GM19452 (cell line): ENCODE data around the gene ZDHHC7.
"Not testable (repeated sequence)": the region's sequence is repeated elsewhere in the genome, so short reads cannot be mapped to it uniquely, and the experiment has no call there.

Experiments
- ATAC-seq: cut with Tn5 transposase; IDR thresholded peaks from one replicate; pipeline ENCODE4 v1.9.1; 2021; ENCODE audit not compliant: unreplicated experiment

The ZDHHC7 gene

DNA sequence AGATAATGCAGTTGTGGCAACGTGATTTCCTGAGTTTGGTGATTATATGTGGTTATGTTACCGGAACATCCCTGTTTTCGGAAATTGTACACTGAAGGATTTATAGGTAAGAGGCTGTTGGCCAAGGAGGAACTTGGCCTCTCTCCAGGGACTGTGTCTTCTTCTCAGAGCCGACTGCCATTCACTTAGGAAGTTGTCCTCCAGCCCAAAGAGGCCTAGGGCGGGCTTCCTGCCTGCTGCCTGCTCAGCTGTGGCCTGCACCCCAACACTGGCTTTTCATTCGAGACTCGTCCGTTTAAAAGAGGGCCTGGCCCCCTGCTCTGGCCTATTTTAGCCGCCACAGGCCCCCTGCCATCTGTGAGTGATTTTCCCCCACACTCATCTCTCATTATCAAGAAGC, 64.3 kb downstream of the ZDHHC7 start:
- no peak for ATAC-seq

DNA sequence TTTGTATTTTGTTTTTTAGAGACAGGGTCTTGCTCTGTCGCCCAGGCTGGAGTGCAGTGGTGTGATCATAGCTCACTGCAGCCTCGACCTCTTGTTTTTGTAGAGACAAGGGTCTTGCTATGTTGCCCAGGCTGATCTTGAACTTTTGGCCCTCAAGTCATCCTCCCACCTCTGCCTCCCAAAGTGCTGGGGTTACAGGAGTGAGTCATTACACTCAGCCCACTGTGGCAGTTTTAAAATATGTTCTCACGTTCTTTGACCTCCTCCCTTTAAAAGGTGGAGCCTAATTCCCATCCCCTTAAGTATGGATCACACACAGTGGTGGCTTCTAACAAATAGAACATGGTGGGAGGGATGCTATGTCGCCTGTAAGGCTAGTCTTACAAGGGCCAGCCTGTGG, 67.7 kb downstream of the ZDHHC7 start:
- no peak for ATAC-seq

- ATAC-seq, result no peak
Observed at GRCh38 chr16:84942786-84943185, 68.5 kb downstream of the ZDHHC7 start.

- ATAC-seq, result no peak
Observed at GRCh38 chr16:84941921-84942320, 69.4 kb downstream of the ZDHHC7 start.

- ATAC-seq, result no peak
Observed at GRCh38 chr16:84940670-84941551, 70.4 kb downstream of the ZDHHC7 start.

GRCh38 chr16:84938616-84939015, 72.7 kb downstream of the ZDHHC7 start:
- ATAC-seq, result not testable (repeated sequence)

- no peak for ATAC-seq
Observed at GRCh38 chr16:84937196-84938005, 73.9 kb downstream of the ZDHHC7 start.

- no peak for ATAC-seq
Observed at GRCh38 chr16:84933774-84934631, 77.3 kb downstream of the ZDHHC7 start.

DNA sequence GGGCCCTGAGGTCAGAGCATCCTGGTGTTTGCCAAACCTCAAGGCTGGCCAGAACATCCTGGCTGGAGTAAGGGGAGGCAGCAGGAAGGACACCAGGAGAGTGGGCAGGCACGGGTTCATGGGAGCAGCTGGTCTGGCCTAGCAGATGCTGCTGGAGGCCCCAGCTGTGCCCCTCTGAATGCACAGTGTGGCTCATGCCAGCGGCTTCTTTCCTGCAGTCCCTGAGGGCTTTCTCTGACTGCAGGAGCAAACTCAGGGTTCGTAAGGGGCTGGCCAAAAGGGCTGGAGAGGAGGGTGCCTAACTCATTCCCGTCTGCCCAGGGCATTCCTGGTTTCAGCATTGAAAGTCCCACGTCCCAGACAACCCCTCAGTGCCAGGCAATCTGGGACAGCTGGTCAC, 78.7 kb downstream of the ZDHHC7 start:
- no peak for ATAC-seq

GRCh38 chr16:84931506-84931905, 79.8 kb downstream of the ZDHHC7 start:
- ATAC-seq, result no peak

GRCh38 chr16:84931107-84931494, 80.2 kb downstream of the ZDHHC7 start:
- no peak for ATAC-seq

DNA sequence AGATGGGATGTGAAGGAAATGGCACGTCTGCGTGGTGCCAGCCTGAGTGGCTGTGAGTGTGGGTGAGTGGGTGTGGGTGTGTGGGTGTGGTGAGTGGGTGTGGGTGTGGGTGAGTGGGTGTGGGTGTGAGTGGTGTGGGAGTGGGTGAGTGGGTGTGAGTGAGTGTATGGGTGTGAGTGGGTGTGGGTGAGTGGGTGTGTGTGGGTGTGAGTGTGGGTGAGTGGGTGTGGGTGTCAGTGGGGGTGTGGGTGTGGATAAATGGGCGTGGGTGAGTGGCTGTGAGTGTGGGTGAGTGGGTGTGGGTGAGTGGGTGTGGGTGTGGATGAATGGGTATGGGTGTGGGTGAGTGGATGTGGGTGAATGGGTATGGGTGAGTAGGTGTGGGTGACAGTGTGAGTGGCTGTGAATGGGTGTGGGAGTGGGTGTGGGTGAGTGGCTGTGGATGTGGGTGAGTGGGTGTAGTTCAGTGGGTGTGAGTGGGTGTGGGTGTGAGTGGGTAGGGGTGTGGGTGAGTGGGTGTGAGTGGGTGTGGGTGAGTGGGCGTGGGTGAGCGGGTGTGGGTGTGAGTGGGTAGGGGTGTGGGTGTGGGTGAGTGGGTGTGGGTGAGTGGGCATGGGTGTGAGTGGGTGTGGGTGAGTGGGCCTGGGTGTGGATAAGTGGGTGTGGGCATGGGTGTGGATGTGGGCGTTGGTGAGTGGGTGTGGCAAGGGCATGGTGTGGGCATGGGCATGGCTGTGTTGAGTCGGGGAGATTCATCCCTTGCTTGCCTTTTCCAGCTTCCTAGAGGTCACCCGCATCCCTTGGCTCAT, 80.8 kb downstream of the ZDHHC7 start:
- no peak for ATAC-seq

GRCh38 chr16:84929421-84930297, 81.7 kb downstream of the ZDHHC7 start:
- ATAC-seq, result no peak

GRCh38 chr16:84928679-84929420, 82.5 kb downstream of the ZDHHC7 start:
- ATAC-seq, result no peak

- ATAC-seq, result no peak
Observed at GRCh38 chr16:84927621-84928591, 83.4 kb downstream of the ZDHHC7 start.

DNA sequence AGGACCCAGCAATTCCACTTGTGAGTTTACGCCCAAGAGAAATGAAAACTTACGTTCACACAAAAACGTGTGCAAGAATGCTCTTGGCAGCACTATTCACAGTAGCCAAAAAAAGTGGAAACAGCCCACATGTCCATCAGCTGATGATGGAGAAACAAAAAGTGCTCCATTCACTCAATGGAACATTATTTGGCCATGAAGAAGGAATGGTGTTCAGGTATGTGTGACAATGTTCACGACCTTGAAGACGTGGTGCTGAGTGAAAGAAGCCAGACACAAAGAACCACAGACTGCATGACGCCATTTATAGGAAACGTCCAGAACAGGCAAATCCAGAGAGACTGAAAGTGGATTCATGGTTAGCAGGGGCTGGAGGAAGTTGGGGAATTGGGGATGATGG, 84.9 kb downstream of the ZDHHC7 start:
- no peak for ATAC-seq

- no peak for ATAC-seq
Observed at GRCh38 chr16:84925773-84926372, 85.5 kb downstream of the ZDHHC7 start.
